GF-D8 (cell line): ENCODE results near the gene SUGP1.

Experiments
- DNase-seq: peaks from one replicate; lab custom pipeline; 2025; lab: John Stamatoyannopoulos, UW

The SUGP1 gene

DNA sequence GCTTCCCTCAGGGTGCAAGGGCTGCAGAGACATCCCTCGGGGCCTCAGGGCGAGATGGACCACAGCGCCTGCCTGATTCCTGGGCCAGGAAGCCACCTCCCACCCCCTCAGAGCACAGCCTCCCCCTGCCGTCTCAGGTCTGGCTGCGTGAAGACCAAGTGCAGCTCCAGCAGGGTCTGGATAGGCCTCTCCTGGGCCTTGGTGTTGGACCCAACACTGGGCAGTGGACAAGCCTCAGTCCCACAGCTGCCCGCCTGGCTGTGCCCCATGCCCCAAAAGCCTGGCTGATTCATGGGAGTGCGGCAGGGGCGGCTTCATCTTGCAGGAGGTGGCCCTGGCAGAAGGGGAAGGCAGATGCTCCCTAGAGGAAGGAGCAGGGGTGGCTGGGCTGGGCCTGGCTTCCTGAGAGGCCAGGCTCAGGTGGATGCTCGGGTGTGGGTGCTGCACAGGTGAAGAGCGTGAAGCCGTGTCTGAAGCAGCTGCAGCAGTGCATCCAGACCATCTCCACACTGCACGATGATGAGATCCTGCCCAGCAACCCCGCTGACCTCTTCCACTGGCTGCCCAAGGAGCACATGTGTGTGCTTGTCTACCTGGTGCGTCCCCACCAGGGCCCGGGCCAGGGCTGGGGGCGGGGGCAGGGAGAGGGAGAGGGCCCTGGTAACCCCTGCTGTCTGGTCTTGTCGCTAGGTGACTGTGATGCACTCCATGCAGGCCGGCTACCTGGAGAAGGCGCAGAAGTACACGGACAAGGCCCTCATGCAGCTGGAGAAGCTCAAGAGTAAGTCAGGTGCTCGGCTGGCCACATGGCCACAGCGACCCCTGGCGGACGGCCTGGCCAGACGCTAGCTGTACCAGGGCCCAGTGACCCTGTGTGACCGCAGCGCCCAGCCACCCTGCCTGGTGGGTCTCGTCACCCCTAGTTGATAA is 22.0 kb upstream of the SUGP1 start:
- DNase-seq, result no peak

DNA sequence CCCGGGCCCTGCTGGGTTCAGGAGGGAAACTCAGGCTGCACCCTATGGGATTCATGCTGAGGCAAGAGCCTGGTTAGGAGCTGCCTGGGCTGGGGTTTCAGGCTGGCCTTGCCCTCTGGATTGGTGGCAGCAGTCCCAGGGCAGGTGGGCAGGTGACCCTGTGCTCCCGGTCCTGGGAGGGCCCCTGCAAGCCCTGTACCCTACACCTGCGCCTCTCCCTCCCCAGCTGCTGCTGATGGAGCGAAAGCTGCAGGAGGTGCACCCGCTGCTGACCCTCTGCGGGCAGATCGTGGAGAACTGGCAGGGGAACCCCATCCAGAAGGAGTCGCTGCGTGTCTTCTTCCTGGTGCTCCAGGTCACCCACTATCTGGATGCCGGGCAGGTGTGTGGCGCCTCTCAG is 20.7 kb upstream of the SUGP1 start:
- no peak for DNase-seq

DNA sequence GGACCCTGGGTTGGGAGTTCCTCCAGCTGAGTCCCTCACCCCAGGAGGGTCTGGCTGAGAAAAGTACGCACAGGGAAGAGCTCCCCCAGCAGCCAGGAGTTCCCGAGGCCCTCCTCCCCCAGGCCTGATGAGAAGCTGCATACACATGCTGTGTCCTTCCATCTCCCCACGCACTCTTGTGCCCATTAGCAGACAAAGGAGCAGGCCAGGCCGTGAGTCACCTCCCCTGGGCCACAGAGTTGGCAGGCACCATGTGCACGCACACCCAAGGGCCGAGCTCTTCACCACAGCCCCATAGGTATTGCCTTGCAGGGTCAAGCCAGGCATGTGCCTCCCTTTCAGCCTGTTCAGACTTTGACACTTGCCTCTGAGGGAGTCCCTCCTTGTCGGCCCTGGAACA is 17.8 kb upstream of the SUGP1 start:
- no peak for DNase-seq

DNA sequence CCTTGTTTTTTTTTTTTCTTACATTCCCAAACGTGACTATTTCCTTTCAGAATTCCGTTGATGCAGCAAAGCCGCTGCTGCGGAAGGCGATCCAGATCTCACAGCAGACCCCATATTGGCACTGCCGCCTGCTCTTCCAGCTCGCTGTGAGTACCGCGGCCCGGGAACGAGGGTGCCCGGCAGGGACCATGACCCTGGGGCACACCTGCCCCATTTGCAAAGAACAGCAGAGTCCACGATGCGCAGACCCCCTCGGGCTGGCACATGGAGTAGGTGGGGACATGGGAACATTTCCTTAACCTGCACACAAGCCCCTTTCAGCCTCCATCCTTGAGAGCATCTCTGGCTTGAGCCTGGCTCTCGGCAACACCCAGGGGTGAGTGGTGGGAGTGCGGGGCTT is 16.8 kb upstream of the SUGP1 start:
- no peak for DNase-seq

DNA sequence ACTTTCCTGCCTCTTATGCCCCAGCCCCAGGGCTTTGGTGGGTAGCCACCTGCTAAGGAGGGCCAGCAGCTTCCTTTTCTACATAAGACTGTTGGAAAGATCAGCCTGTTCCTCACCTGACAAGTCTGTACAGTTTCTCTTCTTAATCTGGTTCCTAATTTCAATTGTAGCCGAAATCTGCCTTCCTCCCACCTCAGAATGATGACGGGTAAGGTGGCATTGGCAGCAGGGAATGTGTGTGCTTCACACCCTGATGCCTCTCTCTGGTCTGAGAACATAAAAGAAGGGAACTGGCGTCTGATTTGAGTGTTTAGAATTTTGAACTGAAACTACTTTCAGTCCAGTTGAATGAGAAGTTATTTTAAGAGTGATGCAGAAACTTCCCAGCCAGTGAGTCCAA is 16.3 kb upstream of the SUGP1 start:
- DNase-seq, result no peak

DNA sequence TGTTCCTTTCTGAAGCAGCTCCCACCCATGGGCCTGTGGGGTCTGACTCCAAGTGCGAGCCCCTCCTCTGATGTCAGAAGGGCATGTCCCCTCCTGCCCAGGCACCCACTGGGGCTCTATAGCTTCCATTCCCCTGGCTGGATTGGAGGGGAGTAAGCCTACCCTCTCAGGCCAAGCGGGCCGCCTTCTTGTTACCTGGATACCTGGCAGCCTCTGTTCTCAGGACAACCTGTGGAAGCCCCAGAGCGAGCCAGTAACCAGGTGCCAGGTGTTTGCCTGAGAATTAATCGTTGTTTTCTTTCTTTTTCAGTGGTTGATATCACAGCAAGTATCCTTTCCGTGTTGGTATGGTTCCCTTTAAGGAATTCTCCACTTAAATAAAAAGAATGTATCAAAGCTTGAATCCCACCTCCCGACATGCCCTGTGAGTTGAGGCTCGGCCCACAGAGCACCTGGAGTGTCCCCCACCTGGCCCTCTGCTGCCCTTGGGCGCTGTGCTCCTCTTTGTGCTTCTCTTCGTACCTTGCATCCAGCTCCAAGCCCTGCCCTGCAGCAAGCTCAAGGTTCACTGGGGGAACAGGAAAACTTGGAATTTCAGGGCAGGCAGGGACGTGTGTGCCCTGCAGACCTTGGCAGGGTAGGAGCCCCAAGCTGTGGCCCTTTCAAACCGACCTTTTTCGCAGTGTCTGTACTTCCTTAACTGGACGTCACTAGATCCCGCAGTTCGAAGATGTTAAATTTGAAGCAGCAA is 15.3 kb upstream of the SUGP1 start:
- no peak for DNase-seq

DNA sequence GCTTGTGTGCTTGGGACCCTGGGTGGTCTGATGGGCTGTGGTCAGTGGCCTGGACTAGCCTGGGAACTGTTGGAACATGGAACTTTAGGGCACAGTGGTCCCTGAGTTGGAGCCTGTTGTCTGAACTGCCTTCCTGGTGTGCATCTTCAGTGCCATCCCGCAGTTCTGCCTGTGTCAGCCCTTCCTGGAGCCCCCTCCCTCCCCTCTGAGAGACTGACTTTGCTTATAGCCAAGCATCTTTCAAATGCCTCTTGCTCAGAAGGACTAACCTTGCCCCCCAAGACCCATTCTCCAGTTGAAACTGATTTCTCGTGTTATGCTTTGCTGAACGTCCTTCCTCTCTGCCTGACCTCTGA is 14.7 kb upstream of the SUGP1 start:
- no peak for DNase-seq

DNA sequence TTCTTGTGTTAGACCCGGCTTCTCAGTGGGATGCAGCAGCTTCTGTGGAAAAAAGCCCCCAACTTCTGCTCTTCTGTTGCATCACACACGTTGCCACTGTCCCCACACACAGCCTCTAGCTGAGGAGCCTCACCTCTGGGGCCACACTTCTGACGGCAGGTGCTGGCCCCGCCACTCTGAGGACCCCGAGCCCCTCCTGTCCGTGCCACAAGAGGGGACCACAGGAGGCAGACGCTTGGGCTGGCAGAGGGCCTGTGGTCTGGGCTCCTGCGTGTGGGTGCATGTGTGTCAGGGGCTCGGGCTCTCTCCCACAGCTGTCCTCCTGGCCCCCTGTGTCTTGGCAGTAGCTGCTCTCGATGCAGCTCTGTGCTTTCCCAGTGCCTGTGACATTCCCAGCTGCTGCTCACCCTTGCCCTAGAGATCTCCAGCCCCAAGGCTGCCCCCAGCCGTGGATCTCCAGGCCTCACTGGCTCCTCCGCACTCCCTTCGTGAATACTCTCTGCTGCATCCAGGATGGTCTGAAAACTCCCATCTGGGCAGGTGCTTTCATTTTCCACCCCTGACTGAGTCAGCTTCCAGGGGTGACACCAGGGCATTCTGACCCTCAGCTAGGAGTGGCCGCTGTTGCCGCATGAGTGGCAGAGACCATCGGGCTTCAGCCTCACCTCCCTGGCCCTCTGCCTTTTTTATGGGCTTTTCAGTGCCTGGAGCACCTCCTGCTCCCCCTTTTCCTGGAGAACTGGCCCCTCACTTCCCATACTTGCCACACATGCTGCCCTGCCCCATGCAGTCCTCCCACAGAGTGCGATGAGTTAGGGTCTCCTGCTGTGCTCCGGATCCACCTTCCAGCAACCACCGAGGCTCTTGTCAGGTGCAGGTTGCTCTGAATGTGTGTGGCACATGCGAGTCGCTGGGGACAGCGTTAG is 14.0 kb upstream of the SUGP1 start:
- DNase-seq, result no peak

DNA sequence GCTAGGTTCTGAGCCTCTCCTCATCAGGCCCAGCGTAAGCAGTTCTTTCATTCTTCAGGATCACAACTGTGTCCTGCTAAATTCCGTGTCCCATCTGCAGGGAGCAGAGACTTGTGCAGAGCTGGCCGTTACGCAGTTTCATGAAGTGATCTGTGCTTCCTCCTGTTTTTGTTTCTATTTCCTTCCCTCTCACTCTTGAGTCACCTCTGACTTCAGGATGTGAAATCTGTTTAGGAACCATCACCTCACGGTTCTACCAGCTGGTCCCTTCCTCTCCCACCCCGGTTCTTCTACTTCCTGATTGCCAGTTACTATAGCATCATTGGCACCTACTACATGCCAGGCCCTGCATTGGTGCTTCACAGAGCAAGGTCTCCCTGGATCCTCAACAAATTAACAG is 8.8 kb upstream of the SUGP1 start:
- DNase-seq, result peak; percentile 50

DNA sequence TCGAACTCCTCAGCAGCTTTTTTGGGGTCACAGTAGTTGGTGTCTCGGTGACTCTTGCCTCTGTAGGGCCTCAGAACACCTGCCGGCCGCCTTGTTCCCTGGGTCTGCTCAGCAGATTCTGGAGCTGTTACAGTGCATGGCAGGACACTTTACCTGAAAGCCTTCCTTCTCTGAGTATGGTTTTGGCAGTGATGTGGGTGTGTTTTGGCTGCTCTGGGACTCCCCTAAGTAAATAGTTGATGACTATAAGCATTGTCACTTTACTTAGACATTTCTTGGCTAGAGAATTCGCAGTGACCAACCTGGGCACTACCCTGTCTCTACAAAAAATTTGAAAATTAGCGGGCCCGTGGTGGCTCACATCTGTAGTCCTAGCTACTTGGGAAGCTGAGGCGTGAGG is 7.4 kb upstream of the SUGP1 start:
- DNase-seq, result no peak

DNA sequence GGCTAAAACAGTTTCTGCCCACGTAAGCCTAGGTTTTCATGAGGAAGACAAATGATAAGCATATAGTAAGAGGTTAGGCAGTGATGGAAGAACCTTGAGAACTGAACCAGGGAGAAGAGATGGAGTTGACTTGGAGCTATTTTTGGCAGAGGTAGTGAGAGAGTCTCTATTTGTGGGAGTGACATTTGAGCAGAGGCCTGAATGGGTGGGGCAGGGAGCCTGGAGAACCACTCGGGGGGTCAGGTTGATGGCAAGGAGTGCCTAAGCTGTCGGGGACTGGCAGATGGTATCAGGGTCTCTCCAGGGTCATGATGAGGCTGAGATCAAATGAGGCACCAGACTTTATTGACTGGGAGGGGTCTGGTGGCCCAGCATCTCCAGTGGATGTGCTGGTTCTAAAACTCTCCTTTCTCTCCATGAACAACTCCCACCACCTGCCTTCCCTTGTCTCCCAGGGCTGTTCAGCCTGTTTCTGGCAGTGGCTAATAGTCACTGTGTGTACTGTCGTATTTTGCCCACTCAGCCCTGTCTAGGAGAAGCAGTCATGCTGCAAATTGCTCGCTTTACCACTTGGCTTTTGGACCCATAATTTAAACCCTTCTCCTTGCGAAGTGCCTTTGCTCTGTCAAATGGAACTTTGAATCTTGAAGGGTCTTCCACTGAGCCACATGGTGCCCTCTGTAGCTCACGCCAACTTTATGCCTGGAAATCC is 3.9 kb upstream of the SUGP1 start:
- DNase-seq, result no peak

DNA sequence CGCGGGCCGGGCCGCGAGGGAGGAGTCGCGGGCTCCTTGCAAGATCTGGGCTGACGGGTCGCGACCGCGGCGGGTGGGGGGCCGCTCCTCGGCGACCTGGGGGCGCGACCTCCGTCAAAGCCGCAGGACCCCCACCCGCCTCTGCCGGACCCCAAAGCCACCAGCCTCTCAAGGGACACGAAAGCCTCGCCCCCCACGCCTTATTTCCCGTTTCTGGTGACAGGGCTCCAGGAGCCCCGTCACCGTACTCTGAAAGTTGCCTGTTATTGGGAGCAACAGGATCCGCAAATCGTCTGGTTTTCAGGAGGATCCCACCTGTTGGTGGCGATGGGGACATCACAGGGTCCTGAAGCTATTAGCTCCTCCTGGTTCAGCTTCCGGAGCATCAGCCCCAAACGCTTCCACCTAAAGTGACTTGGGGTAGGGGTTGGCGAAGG is 850 bp upstream of the SUGP1 start:
- DNase-seq, result no peak

DNA sequence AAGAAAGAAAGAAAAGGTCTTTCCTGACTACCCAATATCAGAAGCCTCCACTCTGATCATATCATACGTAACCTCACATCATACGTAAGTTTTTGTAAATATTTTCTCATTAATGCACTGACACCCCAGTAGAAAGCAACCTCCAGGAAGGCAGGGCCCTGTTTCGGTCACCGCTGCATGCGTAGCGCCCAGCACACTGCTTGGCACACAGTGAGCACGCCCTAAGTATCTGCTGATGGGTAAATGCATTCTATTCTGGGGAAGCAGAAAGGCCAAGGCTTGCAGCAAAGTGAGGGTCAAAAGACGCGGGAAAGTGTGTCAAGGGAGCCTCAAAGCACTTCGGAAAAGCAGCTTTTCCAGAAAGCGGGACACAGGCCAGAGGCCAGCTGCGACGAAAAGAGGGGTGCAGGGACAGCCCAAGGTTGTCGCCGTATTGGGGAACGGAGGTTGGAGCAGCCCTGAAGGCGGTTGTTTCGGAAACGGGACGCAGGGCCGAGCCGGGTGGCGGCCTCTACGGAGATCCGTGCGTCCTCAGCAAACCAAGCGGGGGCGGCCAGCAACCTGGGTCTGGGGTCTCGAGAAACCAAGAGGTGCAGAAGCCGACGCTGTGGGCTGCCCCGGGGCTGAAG is 463 bp downstream of the SUGP1 start:
- no peak for DNase-seq

DNA sequence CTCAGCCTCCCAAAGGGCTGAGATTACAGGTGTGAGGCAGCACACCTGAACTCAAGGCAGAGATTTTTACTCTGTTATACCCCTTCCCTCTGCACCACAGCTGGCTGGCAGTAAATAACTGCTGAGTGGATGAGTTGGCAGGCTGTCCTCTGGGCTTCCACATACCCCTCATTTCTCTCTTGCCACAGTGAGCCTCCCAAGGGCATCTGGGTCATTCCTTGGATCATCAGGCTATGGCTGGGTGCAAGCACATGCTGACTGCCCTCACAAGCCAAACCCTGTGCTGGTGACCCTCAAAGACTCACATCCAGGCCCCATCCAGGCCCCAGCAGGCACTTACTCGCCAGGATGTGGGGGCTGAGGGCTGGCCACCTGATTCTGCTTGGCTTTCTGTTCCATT is 4.2 kb downstream of the SUGP1 start:
- DNase-seq, result no peak

DNA sequence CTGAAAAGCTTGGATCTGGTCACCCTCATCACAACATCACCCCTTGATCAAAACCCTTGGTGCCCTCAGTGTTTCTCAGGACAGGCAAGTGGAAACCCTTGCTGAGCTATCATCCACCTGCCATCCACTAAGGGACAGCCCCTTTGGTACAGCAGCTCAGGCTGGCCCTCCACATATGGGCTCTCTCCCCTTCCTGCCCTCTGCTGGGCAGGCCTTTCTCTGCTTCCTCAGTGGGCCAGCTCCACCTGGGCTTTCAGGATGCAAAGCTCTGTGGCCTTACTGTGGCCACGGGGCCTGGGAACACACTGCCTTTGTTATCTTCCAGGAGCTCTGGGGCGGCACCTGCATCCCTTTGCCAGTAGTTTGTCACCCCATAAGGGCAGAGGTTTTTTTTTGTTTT is 4.9 kb downstream of the SUGP1 start:
- DNase-seq, result no peak

DNA sequence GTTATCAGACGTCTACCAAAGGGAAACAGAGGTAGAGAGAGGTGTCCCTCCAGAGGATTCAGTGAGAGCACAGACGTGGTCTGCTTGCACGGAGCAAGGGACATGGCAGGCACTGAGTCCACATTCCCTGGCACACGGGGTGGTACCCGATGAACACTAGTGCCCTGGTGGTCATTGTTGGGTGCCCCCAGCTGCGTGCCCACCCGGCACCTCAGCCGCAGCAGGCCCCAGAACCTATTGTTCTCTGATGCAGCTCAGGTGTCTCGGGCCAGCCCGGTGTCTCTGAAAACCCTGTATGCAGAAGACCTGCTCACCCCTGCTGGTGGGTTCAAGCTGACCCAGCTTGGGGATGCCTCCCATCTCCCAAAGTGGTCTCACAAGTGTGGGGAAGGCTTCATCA is 11.9 kb downstream of the SUGP1 start:
- no peak for DNase-seq

DNA sequence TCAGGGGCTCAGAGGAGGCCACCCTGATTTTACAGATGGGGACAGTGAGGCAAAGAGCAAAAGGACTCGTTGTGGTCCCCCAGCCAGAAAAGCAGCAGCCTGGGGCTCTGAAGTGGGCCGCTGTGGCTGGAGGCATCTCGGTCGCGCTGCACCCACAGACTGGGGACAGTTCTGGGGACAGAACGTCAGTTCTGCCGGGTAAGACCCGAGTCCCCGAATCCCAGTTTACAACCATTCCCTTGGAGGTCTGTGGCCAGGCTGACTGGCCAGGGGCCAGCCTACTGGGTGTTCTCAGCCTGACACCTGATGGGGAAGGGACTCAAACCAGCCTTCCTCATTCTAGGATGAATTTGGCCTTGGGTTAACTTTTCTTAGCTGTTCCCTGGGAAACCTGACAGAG is 14.1 kb downstream of the SUGP1 start:
- DNase-seq, result no peak

DNA sequence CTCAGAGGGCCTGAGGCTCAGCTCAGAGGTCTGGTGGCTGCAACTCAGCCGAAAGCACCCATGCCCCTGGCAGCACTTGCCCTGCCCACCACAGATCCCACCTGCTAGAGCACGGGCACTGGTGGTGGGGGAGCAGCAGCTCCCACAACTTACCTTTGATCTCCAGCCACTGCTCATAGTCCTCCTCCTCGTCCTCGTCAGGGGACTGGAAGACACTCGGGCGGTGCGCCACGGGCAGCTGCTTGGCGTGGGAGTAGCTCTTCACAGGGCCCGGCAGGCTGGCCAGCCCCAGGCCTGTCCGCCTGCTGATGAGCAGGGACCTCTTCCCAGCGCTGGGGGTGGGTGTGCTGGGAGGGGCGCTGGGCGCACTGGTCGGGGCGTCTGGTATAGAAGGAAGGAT is 14.6 kb downstream of the SUGP1 start:
- DNase-seq, result no peak

DNA sequence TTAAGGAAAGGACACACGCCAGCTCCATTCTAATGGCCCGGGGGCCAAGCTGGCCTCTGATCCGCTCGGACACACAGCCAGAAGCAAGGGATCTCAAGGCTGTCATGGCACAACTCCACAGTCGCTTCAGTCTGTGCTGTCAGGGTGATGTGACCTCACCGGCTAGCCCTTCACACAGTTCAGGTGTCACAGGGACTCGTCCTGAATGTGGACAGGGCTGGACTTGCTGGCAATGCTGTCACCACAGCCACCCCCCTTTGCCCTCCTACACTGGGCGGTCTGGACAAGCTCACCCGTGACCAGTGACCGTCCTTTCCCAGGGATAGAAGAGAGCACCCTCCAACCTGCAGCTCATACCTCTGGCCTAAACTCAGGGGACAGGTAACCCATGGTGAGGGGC is 15.2 kb downstream of the SUGP1 start:
- DNase-seq, result no peak

DNA sequence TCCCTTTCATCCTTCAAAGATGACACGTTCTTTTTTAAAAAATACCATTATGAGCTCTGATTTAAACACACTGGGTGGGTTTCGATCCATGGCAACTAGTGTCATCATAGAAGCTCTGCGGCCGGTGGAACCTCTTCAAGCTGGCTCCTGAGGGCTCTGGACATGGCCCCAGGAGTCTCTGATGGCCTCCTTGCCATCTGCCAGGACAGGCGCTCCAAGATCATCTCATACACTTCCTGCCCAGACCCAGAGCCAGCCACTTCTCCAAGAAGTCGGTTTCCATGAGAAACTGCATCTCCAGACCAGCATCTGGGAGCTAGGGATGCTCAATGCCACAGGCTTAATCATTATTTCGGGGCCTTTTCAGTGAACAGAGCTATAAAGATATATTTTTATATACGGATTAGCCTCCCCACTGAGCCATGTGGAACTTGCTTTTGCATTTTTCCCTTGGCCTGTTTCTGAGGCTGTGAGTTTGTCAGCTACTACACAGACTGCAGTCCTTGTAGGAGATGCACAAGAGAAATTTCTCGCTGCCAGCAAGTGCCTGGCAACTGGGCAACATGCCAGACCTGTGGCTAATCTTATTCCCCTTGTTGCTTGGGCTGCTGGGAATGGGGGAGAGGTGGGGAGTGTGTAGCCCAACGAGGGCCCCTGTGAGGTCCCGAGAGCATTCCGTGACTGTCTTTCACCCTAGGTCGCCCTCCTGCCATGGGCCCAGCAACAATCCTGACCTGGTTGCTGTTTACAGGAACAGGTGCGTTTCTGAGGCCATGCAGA is 15.9 kb downstream of the SUGP1 start:
- DNase-seq, result no peak

DNA sequence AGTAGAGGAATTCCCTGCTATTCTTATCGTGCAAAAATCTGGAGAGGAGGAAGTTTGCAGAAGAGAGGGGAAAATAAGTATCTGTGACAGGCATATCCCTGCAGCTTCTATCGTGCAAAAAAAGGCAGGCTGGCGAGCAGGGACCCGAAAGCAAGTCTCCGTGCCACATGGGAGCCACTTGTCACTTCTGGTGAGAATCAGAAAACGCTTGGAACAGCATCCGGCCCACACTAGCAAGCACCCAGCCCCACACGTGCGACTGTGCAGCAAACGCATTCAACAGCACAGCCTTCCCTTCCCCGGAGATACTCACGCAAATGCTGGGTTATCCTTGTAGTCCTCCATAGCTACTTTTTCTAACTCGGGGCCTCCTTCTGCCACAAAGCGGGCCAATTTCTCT is 16.9 kb downstream of the SUGP1 start:
- no peak for DNase-seq
